ENCODE measurements around the gene GRK6. TPM values are rescaled to one million over a fixed set of nuclear protein-coding genes. Genes with fewer than 3 reads are reported as not detected.

Gene GRK6
- total RNA-seq, 3 donors from 2014 or later = 38.4 to 48.1 (median 46.7) TPM

DNA sequence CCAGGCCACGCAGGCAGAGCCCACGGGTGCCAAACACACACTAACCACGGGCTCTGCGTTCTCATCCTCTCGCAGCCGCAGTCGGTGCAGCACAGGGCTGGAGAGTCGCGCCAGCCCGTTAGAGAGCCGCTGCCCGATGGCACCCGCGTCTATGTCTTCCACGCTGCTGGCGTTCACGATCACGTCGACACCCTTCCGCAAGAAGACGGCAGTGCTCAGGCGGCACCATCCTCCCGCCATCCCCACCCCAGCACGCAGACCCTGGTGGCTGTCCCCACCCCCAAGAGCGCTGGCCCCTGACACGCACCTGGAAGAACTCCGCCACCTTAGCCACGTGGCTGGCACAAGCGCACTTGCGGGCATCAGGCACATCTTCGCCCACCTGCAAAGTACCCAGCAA is 41.0 kb downstream of the GRK6 start:
- peak in 1 of 3 donors; percentile 44 for DNase-seq
- Histone ChIP-seq H3K4me3 (no peak overlapping the region), H3K36me3 (ENCODE audit: low read depth) (no peaks in the 10 kb centered on the region), H3K9me3 (no peaks in the 10 kb centered on the region), H3K4me1 (ENCODE audit: low read depth) (peaks cover 7% of the 10 kb centered on the region)
- ATAC-seq = no peak
- intact Hi-C loops (cut with DNase I, micrococcal nuclease) = no loop called here
- TF ChIP-seq CTCF (IDR thresholded peaks at IDR 0.05) = no peak

GRCh38 chr5:177468329-177468684 is 41.8 kb downstream of the GRK6 start:
- no peak for TF ChIP-seq CTCF (IDR thresholded peaks at IDR 0.05)
- Histone ChIP-seq H3K36me3 (ENCODE audit: low read depth) (no peaks in the 10 kb centered on the region), H3K4me3 (no peak overlapping the region), H3K9me3 (no peaks in the 10 kb centered on the region), H3K4me1 (ENCODE audit: low read depth) (peaks cover 10% of the 10 kb centered on the region)
- ATAC-seq (no peak), DNase-seq (no peak)
- intact Hi-C loops (cut with DNase I, micrococcal nuclease) = no loop called here

GRCh38 chr5:177468685-177469628 is 42.5 kb downstream of the GRK6 start:
- Histone ChIP-seq H3K4me3 (no peak overlapping the region), H3K9me3 (no peaks in the 10 kb centered on the region), H3K36me3 (ENCODE audit: low read depth) (no peaks in the 10 kb centered on the region), H3K4me1 (ENCODE audit: low read depth) (peaks cover 10% of the 10 kb centered on the region)
- intact Hi-C loops (cut with DNase I, micrococcal nuclease) = no loop called here
- no peak for TF ChIP-seq CTCF (IDR thresholded peaks at IDR 0.05)
- ATAC-seq = no peak
- DNase-seq = peak in 2 of 3 donors; percentile 30 to 66

DNA sequence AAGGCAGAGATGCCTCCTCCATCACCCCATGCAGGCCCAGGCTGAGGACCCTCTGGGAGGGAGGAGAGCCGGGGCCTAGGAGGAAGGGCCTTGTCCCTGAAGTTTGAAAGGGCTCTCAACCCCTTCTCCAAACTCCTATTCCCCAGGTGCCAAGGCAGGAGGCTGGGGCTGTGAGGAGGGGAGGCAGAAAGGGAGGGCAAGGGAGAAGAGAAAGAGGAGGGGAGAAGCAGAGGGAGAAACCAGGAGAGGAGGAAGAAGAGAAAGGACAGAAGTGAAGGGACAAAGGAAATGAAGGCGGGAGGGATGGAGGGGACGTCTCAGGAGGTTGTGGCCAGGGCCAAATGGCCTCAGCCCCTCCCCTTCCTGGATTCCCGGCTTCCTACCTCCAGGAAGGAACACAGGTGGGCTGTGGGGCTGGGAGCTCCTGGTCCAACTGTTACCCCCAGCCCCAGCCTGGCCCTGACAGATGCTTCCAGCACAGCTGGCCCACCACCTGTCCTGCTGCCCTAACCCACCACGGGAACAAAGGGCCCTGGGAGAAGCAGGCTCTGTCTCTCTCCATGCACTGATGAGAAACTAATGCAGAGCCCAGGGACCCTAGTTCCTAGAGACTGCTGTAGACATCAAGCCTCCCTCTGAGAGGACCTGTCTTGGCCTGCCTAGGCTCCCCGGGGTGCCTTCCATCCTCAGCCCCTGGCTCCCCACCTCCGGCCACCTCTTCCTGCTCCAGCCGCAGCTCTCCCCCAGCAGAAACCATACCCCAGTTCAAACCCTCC is 43.5 kb downstream of the GRK6 start:
- H3K36me3 ChIP-seq (ENCODE audit: low read depth) = no peaks in the 10 kb centered on the region

More for the DNA sequence above, 43.5 kb downstream of the GRK6 start:
- no peak for ATAC-seq
- peak in 1 of 3 donors; percentile 41 for DNase-seq
- intact Hi-C loops (cut with DNase I, micrococcal nuclease) = no loop called here
- Histone ChIP-seq H3K4me1 (ENCODE audit: low read depth) (peaks cover 10% of the 10 kb centered on the region), H3K9me3 (no peaks in the 10 kb centered on the region), H3K4me3 (no peak overlapping the region)
- TF ChIP-seq CTCF (IDR thresholded peaks at IDR 0.05) = no peak

All from mucosa of descending colon (tissue), 3 donors.